ENCODE measurements around the gene CRTC3. TPM values are rescaled to one million over a fixed set of nuclear protein-coding genes. Genes with fewer than 3 reads are reported as not detected.
A peak's percentile ranks its signal among the peaks of the same experiment; 100 is the strongest.

CRTC3 gene
- total and polyA plus RNA-seq, 2 experiments from 2014 or later, result 15.1 to 24.5 TPM

- H3K27me3 ChIP-seq, result no peaks in the 10 kb centered on the region
- H3K9me3 ChIP-seq (ENCODE audit: low read depth), result no peaks in the 10 kb centered on the region
- peak; percentile 8 for TF ChIP-seq CTCF (IDR thresholded peaks at IDR 0.05; ENCODE audit: low read depth, low read length)
- no peaks in the 10 kb centered on the region for H3K36me3 ChIP-seq
- H3K4me1 ChIP-seq (ENCODE audit: low read depth), result no peaks in the 10 kb centered on the region
- H3K4me3 ChIP-seq, result no peak overlapping the region
- H3K27ac ChIP-seq, result no peak overlapping the region
- no peak for DNase-seq (ENCODE audit: low read depth in 1 of 2, low spot score in 1 of 2)
These were observed 161.6 kb downstream of the CRTC3 start for GRCh38 chr15:90691369-90691768.

GRCh38 chr15:90691982-90692773 lies 162.5 kb downstream of the CRTC3 start:
- no peak for DNase-seq (ENCODE audit: low read depth in 1 of 2, low spot score in 1 of 2)
- Histone ChIP-seq H3K4me1 (ENCODE audit: low read depth) (no peaks in the 10 kb centered on the region), H3K9me3 (ENCODE audit: low read depth) (no peaks in the 10 kb centered on the region), H3K36me3 (no peaks in the 10 kb centered on the region), H3K27ac (no peak overlapping the region), H3K4me3 (no peak overlapping the region), H3K27me3 (no peaks in the 10 kb centered on the region)
- no peak for TF ChIP-seq CTCF (IDR thresholded peaks at IDR 0.05; ENCODE audit: low read depth, low read length)

Other genes with a start within 250 kb of the CRTC3 start
- 1.7 and 14.6 TPM in 2 replicates for gene ZNF774, start 177.6 kb upstream of the CRTC3 start, total RNA-seq
- gene ZNF774, start 177.6 kb upstream of the CRTC3 start, polyA plus RNA-seq, result 2.1 TPM in 2 replicates
- 14.2 and 14.6 TPM in 2 replicates for gene IQGAP1, start 141.7 kb upstream of the CRTC3 start, total RNA-seq
- 9.1 and 10.5 TPM in 2 replicates for gene IQGAP1, start 141.7 kb upstream of the CRTC3 start, polyA plus RNA-seq
- gene BLM, start 187.4 kb downstream of the CRTC3 start, total RNA-seq, result 4.2 and 6.3 TPM in 2 replicates
- gene BLM, start 187.4 kb downstream of the CRTC3 start, polyA plus RNA-seq, result 2.6 and 3.2 TPM in 2 replicates